ENCODE measurements around the gene RNPEP.
A peak's percentile ranks its signal among the peaks of the same experiment; 100 is the strongest.
"Not testable (repeated sequence)": the region's sequence is repeated elsewhere in the genome, so short reads cannot be mapped to it uniquely, and the experiment has no call there.

Gene RNPEP

DNA sequence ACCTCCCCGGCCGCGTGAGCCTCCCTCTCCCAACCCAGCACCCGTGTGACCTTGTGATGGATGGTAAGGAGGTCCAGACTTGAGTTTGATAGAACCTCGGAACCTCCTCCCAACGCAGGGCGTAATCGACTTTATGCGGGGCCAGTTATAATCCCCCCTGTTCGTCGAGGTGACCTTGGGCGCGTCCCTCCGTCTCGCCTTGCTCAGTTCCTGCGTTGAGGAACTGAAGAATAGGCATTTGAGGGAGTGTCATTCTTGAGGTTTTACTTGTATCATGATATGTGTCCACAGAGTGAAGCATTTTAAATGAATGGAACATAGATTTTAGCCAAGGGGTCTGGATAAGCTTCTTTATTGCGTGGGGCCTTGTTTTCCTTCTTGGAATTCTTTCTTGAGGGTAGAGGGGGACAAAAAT lies 26.7 kb upstream of the RNPEP start:
- TF ChIP-seq Cebpa-rat (IDR thresholded peaks at IDR 0.05), result no peak

DNA sequence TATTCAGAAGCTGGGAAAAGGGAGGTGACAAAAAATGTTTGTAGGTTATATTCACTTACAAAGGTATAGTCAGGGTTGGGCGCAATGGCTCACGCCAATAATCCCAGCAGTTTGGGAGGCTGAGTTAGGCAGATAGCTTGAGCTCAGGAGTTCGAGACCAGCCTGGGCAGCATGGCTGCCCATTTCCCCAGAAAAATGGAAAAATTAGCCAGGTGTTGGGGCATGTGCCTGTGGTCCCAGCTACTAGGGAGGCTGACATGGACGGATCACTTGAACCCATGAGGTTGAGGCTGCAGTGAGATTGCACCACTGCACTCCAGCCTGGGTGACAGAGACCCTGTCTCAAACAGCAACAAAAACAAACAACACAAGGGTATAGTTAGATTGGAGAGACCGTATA lies 24.1 kb upstream of the RNPEP start:
- no peak overlapping the region for H3K4me2 ChIP-seq
- H3K4me3 ChIP-seq, result no peak overlapping the region
- peaks cover 21% of the 10 kb centered on the region for H3K4me1 ChIP-seq
- no peaks in the 10 kb centered on the region for H3K9me3 ChIP-seq
- H3K27ac ChIP-seq, result no peak overlapping the region
- H4K20me1 ChIP-seq, result peaks cover 47% of the 10 kb centered on the region
- no peaks in the 10 kb centered on the region for H3K27me3 ChIP-seq
- peaks cover 65% of the 10 kb centered on the region for H3K36me3 ChIP-seq
- no peak for TF ChIP-seq Cebpa-rat (IDR thresholded peaks at IDR 0.05)
- H3K9ac ChIP-seq, result no peak overlapping the region

More for the DNA sequence above, 26.7 kb upstream of the RNPEP start:
- peaks cover 38% of the 10 kb centered on the region for H3K36me3 ChIP-seq
- no peaks in the 10 kb centered on the region for H3K27me3 ChIP-seq
- H3K27ac ChIP-seq, result peak overlapping the region; percentile 86
- H3K9ac ChIP-seq, result peak overlapping the region; percentile 92
- H4K20me1 ChIP-seq, result peaks cover 23% of the 10 kb centered on the region; the same call in 1 of the 2 replicates
- peak overlapping the region; percentile 90 for H3K4me2 ChIP-seq
- H3K4me3 ChIP-seq, result peak overlapping the region; percentile 92
- no peaks in the 10 kb centered on the region for H3K9me3 ChIP-seq
- peaks cover 21% of the 10 kb centered on the region for H3K4me1 ChIP-seq

DNA sequence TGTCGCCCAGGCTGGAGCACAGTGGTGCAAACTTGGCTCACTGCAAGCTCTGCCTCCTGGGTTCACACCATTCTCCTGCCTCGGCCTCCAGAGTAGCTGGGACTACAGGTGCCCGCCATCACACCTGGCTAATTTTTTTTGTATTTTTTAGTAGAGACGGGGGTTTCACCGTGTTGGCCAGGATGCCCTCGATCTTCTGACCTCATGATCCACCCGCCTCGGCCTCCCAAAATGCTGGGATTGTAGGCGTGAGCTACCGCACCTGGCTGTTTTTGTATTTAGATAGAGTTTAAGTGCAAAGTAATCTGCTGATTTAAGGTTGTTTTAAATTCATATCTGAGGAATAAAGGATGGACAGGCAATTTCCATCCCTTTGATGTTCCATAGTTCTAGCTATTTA lies 20.1 kb upstream of the RNPEP start:
- H3K27me3 ChIP-seq, H3K9ac ChIP-seq, H3K27ac ChIP-seq, H3K4me1 ChIP-seq, H3K9me3 ChIP-seq, H3K4me2 ChIP-seq, H3K4me3 ChIP-seq: not testable (repeated sequence)
- peaks cover 56% of the 10 kb centered on the region for H4K20me1 ChIP-seq
- H3K36me3 ChIP-seq, result peaks cover 98% of the 10 kb centered on the region

DNA sequence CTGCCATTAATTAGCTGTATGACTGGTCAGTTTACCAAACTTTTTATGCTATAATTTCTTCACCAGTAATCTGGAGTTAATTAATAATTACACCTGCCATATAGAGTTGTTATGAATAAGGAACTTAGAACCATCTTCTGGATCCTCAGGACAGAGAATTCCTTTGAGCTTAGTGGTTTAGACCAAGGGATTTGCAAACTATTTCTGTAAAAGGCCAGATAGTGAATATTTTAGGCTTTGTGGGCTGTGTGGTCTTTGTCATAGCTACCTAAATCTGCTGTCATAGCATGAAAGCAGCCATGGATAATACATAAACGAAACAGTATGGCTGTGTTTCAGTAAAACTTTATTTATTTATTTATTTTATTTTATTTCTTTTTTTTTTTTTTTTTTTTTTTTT lies 18.2 kb upstream of the RNPEP start:
- Histone ChIP-seq H3K36me3 (peaks cover 98% of the 10 kb centered on the region), H3K4me2 (no peak overlapping the region), H3K27ac (no peak overlapping the region), H3K9ac (no peak overlapping the region), H4K20me1 (peaks cover 74% of the 10 kb centered on the region), H3K4me3 (no peak overlapping the region), H3K9me3 (no peaks in the 10 kb centered on the region), H3K27me3 (no peaks in the 10 kb centered on the region), H3K4me1 (no peaks in the 10 kb centered on the region)
- TF ChIP-seq Cebpa-rat (IDR thresholded peaks at IDR 0.05), result no peak

DNA sequence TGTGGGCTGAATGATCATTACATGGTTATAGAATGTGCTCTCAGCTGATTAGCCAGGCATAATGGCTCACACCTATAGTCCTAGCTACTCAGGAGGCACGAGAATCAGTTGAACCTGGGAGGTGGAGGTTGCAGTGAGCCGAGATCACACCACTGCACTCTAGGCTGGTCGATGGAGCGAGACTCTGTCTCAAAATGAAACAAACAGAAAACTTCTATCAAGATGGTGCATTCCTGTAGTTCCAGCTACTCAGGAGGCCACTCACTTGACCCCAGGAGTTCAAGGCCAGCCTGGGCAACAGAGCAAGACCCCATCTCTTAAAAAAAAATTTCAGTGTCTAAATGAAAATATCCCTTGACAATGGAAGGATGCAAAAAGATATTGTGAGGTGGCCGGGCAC lies 16.3 kb upstream of the RNPEP start:
- peaks cover 98% of the 10 kb centered on the region for H3K36me3 ChIP-seq
- H3K27me3 ChIP-seq, result no peaks in the 10 kb centered on the region
- no peak overlapping the region for H3K27ac ChIP-seq
- H3K4me1 ChIP-seq, result no peaks in the 10 kb centered on the region
- no peak overlapping the region for H3K9ac ChIP-seq
- TF ChIP-seq Cebpa-rat (IDR thresholded peaks at IDR 0.05), result no peak
- no peak overlapping the region for H3K4me3 ChIP-seq
- H3K9me3 ChIP-seq, result no peaks in the 10 kb centered on the region
- peaks cover 58% of the 10 kb centered on the region for H4K20me1 ChIP-seq
- H3K4me2 ChIP-seq, result no peak overlapping the region

DNA sequence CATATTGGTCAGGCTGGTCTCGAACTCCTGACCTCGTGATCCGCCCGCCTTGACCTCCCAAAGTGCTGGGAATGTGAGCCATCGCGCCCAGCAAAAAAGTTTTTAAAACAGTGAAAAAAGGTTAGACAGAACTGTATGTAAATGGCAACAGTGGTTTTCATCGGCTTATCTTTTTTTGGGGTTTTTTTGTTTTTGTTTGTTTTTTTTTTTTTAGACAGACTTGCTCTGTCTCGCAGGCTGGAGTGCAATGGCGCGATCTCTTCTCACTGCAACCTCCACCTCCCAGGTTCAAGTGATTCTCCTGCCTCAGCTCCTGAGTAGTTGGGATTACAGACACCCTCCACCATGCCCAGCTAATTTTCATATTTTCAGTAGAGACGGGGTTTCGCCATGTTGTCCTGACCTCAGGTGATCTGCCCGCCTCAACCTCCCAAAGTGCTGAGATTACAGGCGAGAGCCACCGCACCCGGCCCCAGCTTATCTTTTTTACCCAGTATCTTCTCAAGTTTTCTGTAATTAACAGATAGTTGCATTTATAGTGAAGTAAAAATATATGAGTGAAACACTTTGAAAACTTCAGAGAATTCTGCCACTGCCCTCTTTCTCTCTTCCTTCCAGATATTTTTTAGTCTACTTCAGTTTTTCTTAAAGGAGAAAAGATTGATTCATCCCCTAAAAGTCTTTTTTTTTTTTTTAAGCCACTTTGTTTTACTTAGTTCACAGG lies 14.1 kb upstream of the RNPEP start:
- TF ChIP-seq Cebpa-rat (IDR thresholded peaks at IDR 0.05), result no peak
- H3K36me3 ChIP-seq, result peaks cover 82% of the 10 kb centered on the region

DNA sequence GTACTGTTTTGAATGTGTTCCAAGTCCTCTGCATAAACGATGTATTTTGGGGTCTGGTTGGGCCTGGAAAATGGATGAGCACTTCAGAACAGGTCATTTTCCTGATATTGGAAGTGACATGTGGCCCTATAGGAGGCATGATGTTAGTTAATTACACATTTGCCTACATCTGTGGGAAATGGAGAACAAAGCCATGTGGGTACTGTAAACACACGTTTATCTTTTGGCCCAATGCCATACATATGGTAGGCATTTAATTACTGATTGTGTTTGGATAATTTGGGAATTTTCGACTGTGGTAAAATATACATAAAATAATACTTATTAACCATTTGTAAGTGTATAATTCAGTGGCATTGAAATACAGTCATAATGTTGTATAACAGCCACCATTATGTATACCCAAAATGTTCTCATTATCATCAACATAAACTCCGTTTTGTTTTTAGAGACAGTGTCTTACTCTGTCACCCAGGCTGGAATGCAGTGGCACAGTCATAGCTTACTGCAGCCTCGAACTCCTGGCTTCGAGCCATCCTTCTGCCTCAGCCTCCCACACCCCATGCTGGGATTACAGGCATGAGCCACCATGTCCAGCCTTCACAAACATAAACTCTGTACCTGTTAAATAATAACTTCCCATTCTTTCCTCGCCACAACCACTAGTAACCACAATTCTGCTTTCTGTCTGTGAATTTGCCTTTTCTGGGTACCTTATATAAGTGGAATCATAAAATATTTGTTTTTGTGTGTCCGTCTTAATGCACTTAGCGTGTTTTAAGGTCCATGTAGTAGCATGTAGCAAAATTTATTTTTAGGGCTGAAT lies 11.9 kb upstream of the RNPEP start:
- no peak overlapping the region for H3K27ac ChIP-seq
- TF ChIP-seq Cebpa-rat (IDR thresholded peaks at IDR 0.05), result no peak
- H3K9ac ChIP-seq, result no peak overlapping the region
- H4K20me1 ChIP-seq, result peaks cover 28% of the 10 kb centered on the region; the same call in 1 of the 2 replicates
- H3K4me3 ChIP-seq, result no peak overlapping the region
- no peaks in the 10 kb centered on the region for H3K9me3 ChIP-seq
- peaks cover 7% of the 10 kb centered on the region for H3K4me1 ChIP-seq
- peaks cover 60% of the 10 kb centered on the region for H3K36me3 ChIP-seq
- H3K4me2 ChIP-seq, result no peak overlapping the region
- H3K27me3 ChIP-seq, result no peaks in the 10 kb centered on the region

More for the DNA sequence above, 14.1 kb upstream of the RNPEP start:
- H3K4me2 ChIP-seq, result no peak overlapping the region
- no peak overlapping the region for H3K9ac ChIP-seq
- H3K4me1 ChIP-seq, result peaks cover 7% of the 10 kb centered on the region
- no peaks in the 10 kb centered on the region for H3K9me3 ChIP-seq
- no peak overlapping the region for H3K4me3 ChIP-seq
- H3K27me3 ChIP-seq, result no peaks in the 10 kb centered on the region
- H4K20me1 ChIP-seq, result peaks cover 38% of the 10 kb centered on the region; the same call in 1 of the 2 replicates
- H3K27ac ChIP-seq, result no peak overlapping the region

DNA sequence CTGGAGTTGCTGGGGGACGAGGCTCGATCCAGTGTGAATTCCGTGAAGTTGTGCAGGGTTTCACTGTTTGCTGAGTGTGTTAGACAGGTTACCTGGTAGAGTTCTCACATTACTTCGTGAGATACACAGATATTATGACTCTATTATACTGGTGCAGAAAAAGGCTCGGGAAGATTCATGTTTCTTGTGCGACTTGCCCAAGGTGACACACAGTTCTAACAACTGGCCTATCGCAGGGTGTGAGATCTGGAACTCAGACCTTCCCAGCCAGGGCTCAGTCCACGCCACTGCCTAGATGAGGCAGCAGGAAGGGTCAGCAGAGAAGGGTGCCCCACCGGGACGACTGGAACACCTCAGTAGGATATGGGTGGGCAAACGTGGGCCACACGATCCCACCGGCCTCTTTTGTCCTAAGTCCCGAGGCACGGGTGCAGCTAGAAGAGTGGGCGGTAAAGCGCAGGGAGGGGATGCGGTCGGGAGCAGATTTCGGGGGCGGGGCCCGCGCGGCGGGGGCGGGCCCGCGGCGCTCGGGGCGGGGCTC lies 296 bp upstream of the RNPEP start:
- H3K4me2 ChIP-seq, result peak overlapping the region; percentile 94
- TF ChIP-seq Cebpa-rat (IDR thresholded peaks at IDR 0.05), result no peak
- no peaks in the 10 kb centered on the region for H3K27me3 ChIP-seq
- H3K9me3 ChIP-seq, result no peaks in the 10 kb centered on the region
- peak overlapping the region; percentile 93 for H3K27ac ChIP-seq
- peaks cover 45% of the 10 kb centered on the region for H3K4me1 ChIP-seq
- peak overlapping the region; percentile 93 for H3K9ac ChIP-seq
- H3K4me3 ChIP-seq, result peak overlapping the region; percentile 92
- peaks cover 39% of the 10 kb centered on the region for H4K20me1 ChIP-seq
- H3K36me3 ChIP-seq, result peaks cover 10% of the 10 kb centered on the region; the same call in 1 of the 2 replicates

DNA sequence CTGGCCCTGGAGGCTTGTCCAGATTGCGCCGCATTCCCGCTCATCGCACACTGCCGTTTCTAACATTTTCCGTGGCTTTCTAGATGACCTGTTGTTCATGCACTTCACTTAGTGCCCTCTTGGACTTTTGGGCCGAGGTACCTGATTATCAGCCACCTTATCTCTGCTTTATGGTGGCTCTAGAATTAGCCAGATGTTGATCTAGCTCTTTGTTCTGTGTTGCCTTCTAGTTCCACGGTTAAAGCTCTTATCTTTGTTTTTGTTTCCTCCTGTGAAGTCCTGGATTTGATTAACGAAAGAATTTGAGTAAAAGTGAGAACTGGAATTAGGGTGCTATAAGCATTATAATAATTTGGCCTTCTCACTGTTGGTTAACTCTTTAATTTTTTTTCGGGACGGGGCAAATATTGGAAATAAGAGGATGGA lies 945 bp downstream of the RNPEP start:
- H3K4me3 ChIP-seq, result peak overlapping the region; percentile 92
- H3K4me2 ChIP-seq, result peak overlapping the region; percentile 94
- H3K9ac ChIP-seq, result peak overlapping the region; percentile 93
- H4K20me1 ChIP-seq, result peaks cover 49% of the 10 kb centered on the region
- peaks cover 15% of the 10 kb centered on the region for H3K36me3 ChIP-seq
- H3K9me3 ChIP-seq, result no peaks in the 10 kb centered on the region
- H3K27ac ChIP-seq, result peak overlapping the region; percentile 93
- no peaks in the 10 kb centered on the region for H3K27me3 ChIP-seq
- H3K4me1 ChIP-seq, result peaks cover 45% of the 10 kb centered on the region
- no peak for TF ChIP-seq Cebpa-rat (IDR thresholded peaks at IDR 0.05)

DNA sequence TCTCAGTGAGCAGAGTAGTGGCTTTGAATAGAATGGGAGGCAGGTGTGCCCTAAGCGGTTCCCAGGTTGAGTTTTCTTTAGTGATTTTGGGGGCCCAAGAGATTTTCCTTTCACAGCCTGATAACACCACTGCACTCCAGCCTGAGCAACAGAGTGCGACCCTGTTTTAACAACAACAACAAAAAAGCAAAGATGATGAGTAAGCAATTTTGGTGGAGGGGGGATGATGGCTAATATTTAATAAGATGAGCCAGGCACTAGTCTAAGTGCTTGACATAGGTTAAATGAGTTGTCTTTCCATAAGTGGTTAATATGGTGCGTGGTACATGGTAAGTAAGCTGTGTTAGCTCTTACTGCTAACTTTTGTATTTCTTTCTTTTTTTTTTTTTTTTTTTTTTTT lies 2.0 kb downstream of the RNPEP start:
- H3K36me3 ChIP-seq, result peaks cover 25% of the 10 kb centered on the region
- H4K20me1 ChIP-seq, result peaks cover 60% of the 10 kb centered on the region
- peak overlapping the region; percentile 94 for H3K4me2 ChIP-seq
- no peaks in the 10 kb centered on the region for H3K9me3 ChIP-seq
- no peaks in the 10 kb centered on the region for H3K27me3 ChIP-seq
- no peak overlapping the region for H3K27ac ChIP-seq
- H3K9ac ChIP-seq, result 0 out of 2 replicates have a peak overlapping the region, but pooled peaks have one; percentile 15
- no peak for TF ChIP-seq Cebpa-rat (IDR thresholded peaks at IDR 0.05)
- H3K4me3 ChIP-seq, result no peak overlapping the region
- H3K4me1 ChIP-seq, result peaks cover 45% of the 10 kb centered on the region

Measured in BLaER1 (cell line).